ENCODE measurements around the gene HEG1.

GRCh38 chr3:125033616-125034015 is 22.2 kb downstream of the HEG1 start:
- TF ChIP-seq CTCF (IDR thresholded peaks at IDR 0.05) (no peak), POLR2A (IDR thresholded peaks at IDR 0.05) (no peak)

Measured in lower leg skin (tissue), 3 donors.